RCC 7860 (cell line): ENCODE measurements around the gene MYOC.
"Not testable (repeated sequence)": the region's sequence is repeated elsewhere in the genome, so short reads cannot be mapped to it uniquely, and the experiment has no call there.

Experiments
- DNase-seq: peaks from one replicate; pipeline ENCODE4 v3.0.0-alpha.2; 2015; ENCODE audit warnings: low spot score
- FAIRE-seq: peaks from 2 replicates; lab custom pipeline; 2012; peaks lifted over from hg19 to GRCh38; lab: Jason Lieb, UNC

Gene MYOC

GRCh38 chr1:171654201-171654941, 1.9 kb upstream of the MYOC start:
- no peak for DNase-seq
- no peak for FAIRE-seq

- FAIRE-seq (no peak), DNase-seq (no peak)
These were observed 1.3 kb upstream of the MYOC start for GRCh38 chr1:171653796-171654195.

- FAIRE-seq, result no peak
- DNase-seq, result no peak
These were observed 6.3 kb downstream of the MYOC start for GRCh38 chr1:171646249-171646560.

GRCh38 chr1:171645553-171646248, 6.8 kb downstream of the MYOC start:
- DNase-seq, result no peak
- FAIRE-seq, result no peak

- FAIRE-seq (peak; percentile 12), DNase-seq (peak; percentile 71)
These were observed 7.5 kb downstream of the MYOC start for GRCh38 chr1:171644805-171645483.

- FAIRE-seq (no peak), DNase-seq (no peak)
These were observed 9.3 kb downstream of the MYOC start for GRCh38 chr1:171643156-171643555.

- DNase-seq (no peak), FAIRE-seq (no peak)
These were observed 10.3 kb downstream of the MYOC start for GRCh38 chr1:171642197-171642596.

GRCh38 chr1:171641076-171641864, 11.2 kb downstream of the MYOC start:
- DNase-seq (no peak), FAIRE-seq (no peak)

- no peak for FAIRE-seq
- DNase-seq, result no peak
These were observed 12.3 kb downstream of the MYOC start for GRCh38 chr1:171640225-171640624.

- FAIRE-seq (no peak), DNase-seq (no peak)
These were observed 14.4 kb downstream of the MYOC start for GRCh38 chr1:171637928-171638576.

- no peak for FAIRE-seq
- DNase-seq, result no peak
These were observed 16.3 kb downstream of the MYOC start for GRCh38 chr1:171636141-171636540.

GRCh38 chr1:171635661-171636060, 16.8 kb downstream of the MYOC start:
- DNase-seq (no peak), FAIRE-seq (no peak)

- FAIRE-seq (no peak), DNase-seq (no peak)
These were observed 24.3 kb downstream of the MYOC start for GRCh38 chr1:171628225-171628624.

- DNase-seq (no peak), FAIRE-seq (no peak)
These were observed 25.5 kb downstream of the MYOC start for GRCh38 chr1:171627020-171627419.

GRCh38 chr1:171625225-171625624, 27.3 kb downstream of the MYOC start:
- no peak for FAIRE-seq
- no peak for DNase-seq

- DNase-seq (no peak), FAIRE-seq (no peak)
These were observed 28.7 kb downstream of the MYOC start for GRCh38 chr1:171623651-171624331.

GRCh38 chr1:171622152-171622462, 30.4 kb downstream of the MYOC start, which contains the start of gene MYOCOS:
Gene MYOCOS, plus strand, starts transcription at chr1:171622243. Its CDS starts 1,641 bp downstream, at chr1:171623884.
- DNase-seq, result no peak
- FAIRE-seq, result no peak

GRCh38 chr1:171616586-171616985, 35.9 kb downstream of the MYOC start:
- DNase-seq, result no peak
- FAIRE-seq, result no peak

- DNase-seq, FAIRE-seq: not testable (repeated sequence)
These were observed 37.2 kb downstream of the MYOC start for GRCh38 chr1:171615122-171615906.
